Central memory CD8-positive, alpha-beta T cell (primary cell): ENCODE results near the gene PGAP6.
"Not testable (repeated sequence)": the region's sequence is repeated elsewhere in the genome, so short reads cannot be mapped to it uniquely, and the experiment has no call there.

Experiments used
- ATAC-seq: fragments of 150-1000 bp; cut with Tn5 transposase; replicated peaks from 2 replicates; pipeline ENCODE4 v1.10.0; 2022; ENCODE audit warnings: mild to moderate bottlenecking, moderate FRiP score, moderate number of reproducible peaks; ENCODE audit not compliant: poor library complexity, severe bottlenecking; ENCODE audit errors: extremely low read depth
- DNase-seq, 2 donors: peaks; one replicate each; pipeline ENCODE4 v3.0.0; 2021; ENCODE audit warnings: low spot score in 2 of 2
- H3K27ac Mint-ChIP-seq: one replicate; pipeline ENCODE4 v1.8.0; 2022; ENCODE audit warnings: low read depth, mild to moderate bottlenecking, moderate library complexity, mixed read lengths
- H3K27me3 Mint-ChIP-seq: one replicate; pipeline ENCODE4 v1.8.0; 2022; ENCODE audit warnings: mixed read lengths
- H3K36me3 Mint-ChIP-seq: one replicate; pipeline ENCODE4 v1.8.0; 2022; ENCODE audit warnings: mild to moderate bottlenecking, moderate library complexity, mixed read lengths; ENCODE audit not compliant: insufficient read depth
- H3K4me1 Mint-ChIP-seq: one replicate; pipeline ENCODE4 v1.8.0; 2022; ENCODE audit warnings: mixed read lengths
- H3K4me3 Mint-ChIP-seq: one replicate; pipeline ENCODE4 v1.8.0; 2022; ENCODE audit warnings: mild to moderate bottlenecking, moderate library complexity, mixed read lengths
- H3K9me3 Mint-ChIP-seq: one replicate; pipeline ENCODE4 v1.8.0; 2022; ENCODE audit warnings: mixed read lengths

Gene PGAP6

GRCh38 chr16:364595-365491, 16.9 kb downstream of the PGAP6 start:
- Mint-ChIP-seq H3K27me3 (no peaks in the 10 kb centered on the region), H3K27ac (no peak overlapping the region), H3K4me3 (no peak overlapping the region), H3K4me1 (peaks cover 6% of the 10 kb centered on the region), H3K36me3 (peaks cover 9% of the 10 kb centered on the region), H3K9me3 (no peaks in the 10 kb centered on the region)
- ATAC-seq: no peak
- DNase-seq: no peak

- peak overlapping the region; percentile 34 for H3K4me3 Mint-ChIP-seq
- peaks cover 9% of the 10 kb centered on the region for H3K36me3 Mint-ChIP-seq
- DNase-seq: no peak
- no peaks in the 10 kb centered on the region for H3K9me3 Mint-ChIP-seq
- H3K27ac Mint-ChIP-seq: no peak overlapping the region
- H3K4me1 Mint-ChIP-seq: peaks cover 6% of the 10 kb centered on the region
- ATAC-seq: no peak
- H3K27me3 Mint-ChIP-seq: no peaks in the 10 kb centered on the region
These were observed 17.9 kb downstream of the PGAP6 start for GRCh38 chr16:363766-364490.

GRCh38 chr16:363110-363765, 18.5 kb downstream of the PGAP6 start:
- Mint-ChIP-seq H3K4me1 (peaks cover 6% of the 10 kb centered on the region), H3K9me3 (no peaks in the 10 kb centered on the region), H3K4me3 (peak overlapping the region; percentile 34), H3K36me3 (peaks cover 5% of the 10 kb centered on the region), H3K27ac (no peak overlapping the region), H3K27me3 (no peaks in the 10 kb centered on the region)
- DNase-seq (no peak), ATAC-seq (no peak)

- H3K4me1 Mint-ChIP-seq, H3K27me3 Mint-ChIP-seq, H3K27ac Mint-ChIP-seq, H3K4me3 Mint-ChIP-seq, DNase-seq, H3K9me3 Mint-ChIP-seq, H3K36me3 Mint-ChIP-seq, ATAC-seq: not testable (repeated sequence)
These were observed 19.1 kb downstream of the PGAP6 start for GRCh38 chr16:362702-362999.

GRCh38 chr16:361872-362701, 19.7 kb downstream of the PGAP6 start:
- Mint-ChIP-seq H3K4me3 (no peak overlapping the region), H3K36me3 (peaks cover 4% of the 10 kb centered on the region), H3K27ac (no peak overlapping the region), H3K27me3 (no peaks in the 10 kb centered on the region), H3K4me1 (peaks cover 6% of the 10 kb centered on the region), H3K9me3 (no peaks in the 10 kb centered on the region)
- ATAC-seq (peak; percentile 89), DNase-seq (peak; percentile 55 to 60)

GRCh38 chr16:361341-361871, 20.4 kb downstream of the PGAP6 start:
- H3K4me3 Mint-ChIP-seq: no peak overlapping the region
- ATAC-seq: no peak
- H3K36me3 Mint-ChIP-seq: peaks cover 2% of the 10 kb centered on the region
- H3K9me3 Mint-ChIP-seq: no peaks in the 10 kb centered on the region
- no peak overlapping the region for H3K27ac Mint-ChIP-seq
- no peak for DNase-seq
- peaks cover 6% of the 10 kb centered on the region for H3K4me1 Mint-ChIP-seq
- H3K27me3 Mint-ChIP-seq: no peaks in the 10 kb centered on the region

GRCh38 chr16:360698-361336, 21.0 kb downstream of the PGAP6 start:
- Mint-ChIP-seq H3K4me1 (peaks cover 6% of the 10 kb centered on the region), H3K27ac (no peak overlapping the region), H3K4me3 (no peak overlapping the region), H3K9me3 (no peaks in the 10 kb centered on the region), H3K36me3 (peaks cover 2% of the 10 kb centered on the region), H3K27me3 (no peaks in the 10 kb centered on the region)
- DNase-seq (no peak), ATAC-seq (no peak)

- Mint-ChIP-seq H3K4me1 (peaks cover 11% of the 10 kb centered on the region), H3K36me3 (peaks cover 4% of the 10 kb centered on the region), H3K4me3 (no peak overlapping the region), H3K27me3 (no peaks in the 10 kb centered on the region), H3K27ac (no peak overlapping the region), H3K9me3 (no peaks in the 10 kb centered on the region)
- ATAC-seq (no peak), DNase-seq (no peak)
These were observed 21.7 kb downstream of the PGAP6 start for GRCh38 chr16:359871-360697.

GRCh38 chr16:359067-359763, 22.6 kb downstream of the PGAP6 start:
- no peak for ATAC-seq

GRCh38 chr16:356741-357140, 25.0 kb downstream of the PGAP6 start:
- Mint-ChIP-seq H3K4me3 (no peak overlapping the region), H3K36me3 (peaks cover 13% of the 10 kb centered on the region), H3K27ac (no peak overlapping the region), H3K4me1 (peaks cover 19% of the 10 kb centered on the region), H3K27me3 (no peaks in the 10 kb centered on the region), H3K9me3 (no peaks in the 10 kb centered on the region)
- no peak for DNase-seq
- no peak for ATAC-seq

More at GRCh38 chr16:359067-359763, 22.6 kb downstream of the PGAP6 start:
- H3K4me1 Mint-ChIP-seq: peaks cover 18% of the 10 kb centered on the region
- no peaks in the 10 kb centered on the region for H3K27me3 Mint-ChIP-seq
- DNase-seq: no peak
- no peak overlapping the region for H3K4me3 Mint-ChIP-seq
- no peaks in the 10 kb centered on the region for H3K9me3 Mint-ChIP-seq
- peaks cover 7% of the 10 kb centered on the region for H3K36me3 Mint-ChIP-seq
- no peak overlapping the region for H3K27ac Mint-ChIP-seq
